ENCODE measurements around the gene CRTAP.

GRCh38 chr3:33131331-33132018, 17.7 kb downstream of the CRTAP start:
- no peak for TF ChIP-seq POLR2AphosphoS5 (IDR thresholded peaks at IDR 0.05)
- peak; percentile 50 to 73 (median 68) for TF ChIP-seq CTCF (IDR thresholded peaks at IDR 0.05)
- no peak for TF ChIP-seq POLR2A (IDR thresholded peaks at IDR 0.05)
